ENCODE measurements around the gene CCDC51.

GRCh38 chr3:48478626-48479555, 39.0 kb upstream of the CCDC51 start:
- TF ChIP-seq, protein P1, sequence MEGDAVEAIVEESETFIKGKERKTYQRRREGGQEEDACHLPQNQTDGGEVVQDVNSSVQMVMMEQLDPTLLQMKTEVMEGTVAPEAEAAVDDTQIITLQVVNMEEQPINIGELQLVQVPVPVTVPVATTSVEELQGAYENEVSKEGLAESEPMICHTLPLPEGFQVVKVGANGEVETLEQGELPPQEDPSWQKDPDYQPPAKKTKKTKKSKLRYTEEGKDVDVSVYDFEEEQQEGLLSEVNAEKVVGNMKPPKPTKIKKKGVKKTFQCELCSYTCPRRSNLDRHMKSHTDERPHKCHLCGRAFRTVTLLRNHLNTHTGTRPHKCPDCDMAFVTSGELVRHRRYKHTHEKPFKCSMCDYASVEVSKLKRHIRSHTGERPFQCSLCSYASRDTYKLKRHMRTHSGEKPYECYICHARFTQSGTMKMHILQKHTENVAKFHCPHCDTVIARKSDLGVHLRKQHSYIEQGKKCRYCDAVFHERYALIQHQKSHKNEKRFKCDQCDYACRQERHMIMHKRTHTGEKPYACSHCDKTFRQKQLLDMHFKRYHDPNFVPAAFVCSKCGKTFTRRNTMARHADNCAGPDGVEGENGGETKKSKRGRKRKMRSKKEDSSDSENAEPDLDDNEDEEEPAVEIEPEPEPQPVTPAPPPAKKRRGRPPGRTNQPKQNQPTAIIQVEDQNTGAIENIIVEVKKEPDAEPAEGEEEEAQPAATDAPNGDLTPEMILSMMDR (IDR thresholded peaks at IDR 0.05): no peak
- TF ChIP-seq EZH2 (IDR thresholded peaks at IDR 0.05; ENCODE audit: borderline replicate concordance, insufficient read depth, low read depth, low read length, poor library complexity, severe bottlenecking): no peak

All from B cell (primary cell).